Measurements from ENCODE around the gene FNDC10.
"Not testable (repeated sequence)": the region's sequence is repeated elsewhere in the genome, so short reads cannot be mapped to it uniquely, and the experiment has no call there.

FNDC10 gene

GRCh38 chr1:1562556-1563195 is 37.3 kb downstream of the FNDC10 start:
- DNase-seq = no peak

- no peak for DNase-seq
Measured at GRCh38 chr1:1561801-1562470, 38.0 kb downstream of the FNDC10 start.

- no peak for DNase-seq
Measured at GRCh38 chr1:1560178-1560577, 39.8 kb downstream of the FNDC10 start.

- DNase-seq = no peak
Measured at GRCh38 chr1:1559066-1559465, 40.9 kb downstream of the FNDC10 start.

GRCh38 chr1:1558591-1558990 is 41.3 kb downstream of the FNDC10 start:
- DNase-seq = no peak

- not testable (repeated sequence) for DNase-seq
Measured at GRCh38 chr1:1557688-1558087, 42.2 kb downstream of the FNDC10 start.

GRCh38 chr1:1556961-1557360 is 43.0 kb downstream of the FNDC10 start:
- not testable (repeated sequence) for DNase-seq

GRCh38 chr1:1556505-1556904 is 43.4 kb downstream of the FNDC10 start:
- no peak for DNase-seq

GRCh38 chr1:1554926-1555915 is 44.7 kb downstream of the FNDC10 start:
- DNase-seq = no peak

GRCh38 chr1:1554550-1554925 is 45.4 kb downstream of the FNDC10 start:
- DNase-seq = no peak

GRCh38 chr1:1553821-1554494 is 46.0 kb downstream of the FNDC10 start:
- DNase-seq = no peak

- DNase-seq = no peak
Measured at GRCh38 chr1:1552263-1552639, 47.7 kb downstream of the FNDC10 start.

- DNase-seq = no peak
Measured at GRCh38 chr1:1551524-1552262, 48.2 kb downstream of the FNDC10 start.

GRCh38 chr1:1550591-1551432 is 49.1 kb downstream of the FNDC10 start:
- no peak for DNase-seq

- DNase-seq = no peak
Measured at GRCh38 chr1:1550087-1550486, 49.8 kb downstream of the FNDC10 start.

- no peak for DNase-seq
Measured at GRCh38 chr1:1548591-1548990, 51.3 kb downstream of the FNDC10 start.
